ENCODE measurements around the gene ELMO2. TPM values are rescaled to one million over a fixed set of nuclear protein-coding genes. Genes with fewer than 3 reads are reported as not detected.

The ELMO2 gene
- total and polyA plus RNA-seq, 2 donors (not counting 1 experiment from before 2014, with no cell fraction given), result 22.1 to 41.7 TPM

DNA sequence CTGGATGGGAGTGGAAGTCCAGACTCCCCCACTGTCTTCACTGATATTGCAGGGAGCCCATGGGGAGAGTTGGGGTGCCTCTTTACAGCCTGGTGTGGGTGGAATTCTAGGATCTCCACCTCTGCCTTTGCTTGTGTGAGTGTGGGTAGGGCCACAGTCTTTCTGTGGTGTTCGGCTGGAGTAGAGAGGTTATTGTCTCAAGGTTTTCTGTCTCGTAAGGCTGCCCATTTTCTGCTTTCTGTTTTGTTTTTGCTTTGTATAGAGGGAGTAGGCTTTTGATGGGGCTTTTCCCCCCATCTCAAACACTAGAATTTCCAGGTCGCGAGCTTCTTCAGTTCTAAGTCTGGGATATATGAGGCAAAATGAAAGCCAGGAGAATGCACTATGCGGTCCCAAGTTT, 40.4 kb upstream of the ELMO2 start:
- no peak overlapping the region for H2AFZ ChIP-seq (ENCODE audit: insufficient read depth, low read depth, low read length, poor library complexity, severe bottlenecking)
- no peaks in the 10 kb centered on the region for H3K4me1 ChIP-seq (ENCODE audit: control insufficient read depth in 2 of 2, insufficient read depth in 2 of 2, low read length in 2 of 2)
- TF ChIP-seq EZH2 (IDR thresholded peaks at IDR 0.05; ENCODE audit: borderline replicate concordance, insufficient read depth, low read depth, low read length, poor library complexity, severe bottlenecking) (no peak), CTCF (IDR thresholded peaks at IDR 0.05) (no peak)
- no peak overlapping the region for H3K27ac Mint-ChIP-seq
- H3K27ac ChIP-seq (ENCODE audit: low read length in 2 of 2), result no peak overlapping the region
- peaks cover 0 to 23% (median 1%) of the 10 kb centered on the region in 4 experiments for H3K27me3 ChIP-seq (replicated peaks in 1 of 4; ENCODE audit: control extremely low read depth in 1 of 4, control insufficient read depth in 3 of 4, insufficient read depth in 4 of 4, low read length in 3 of 4)
- ChIA-PET CTCF (no interaction called here), POLR2A (no interaction called here)
- WGBS (ENCODE audit: insufficient coverage), result no CpG with 5 or more reads among the region's 5 CpGs
- H3K4me2 ChIP-seq (replicated peaks; ENCODE audit: low read depth, low read length, poor library complexity, severe bottlenecking), result no peak overlapping the region
- no peaks in the 10 kb centered on the region for H3K4me1 Mint-ChIP-seq
- peaks cover 4% of the 10 kb centered on the region for H3K9me3 Mint-ChIP-seq (ENCODE audit: insufficient read depth)
- peaks cover 47% of the 10 kb centered on the region for H3K27me3 Mint-ChIP-seq
- no peaks in the 10 kb centered on the region for H4K20me1 ChIP-seq (ENCODE audit: control insufficient read depth, insufficient read depth, low read length, poor library complexity, severe bottlenecking)
- H3K36me3 ChIP-seq (replicated peaks in 1 of 2; ENCODE audit: control extremely low read depth in 1 of 2, control insufficient read depth in 1 of 2, extremely low read depth in 1 of 2, insufficient read depth in 2 of 2, low read length in 1 of 2), result no peaks in the 10 kb centered on the region
- ATAC-seq (ENCODE audit: low read depth) (no peak), DNase-seq (no peak)
- H3K4me3 Mint-ChIP-seq, result no peak overlapping the region
- intact Hi-C loops (cut with micrococcal nuclease), result no loop called here
- H3K9me3 ChIP-seq (ENCODE audit: control extremely low read depth in 1 of 3, control insufficient read depth in 2 of 3, insufficient read depth in 1 of 3, low read length in 2 of 3), result peaks cover 0 to 14% (median 2%) of the 10 kb centered on the region in 3 donors
- no peak overlapping the region for H3K9ac ChIP-seq (ENCODE audit: low read length)
- H3K79me2 ChIP-seq (ENCODE audit: control insufficient read depth, insufficient read depth, low read length), result no peaks in the 10 kb centered on the region
- no peak overlapping the region for H3K4me3 ChIP-seq (ENCODE audit: control extremely low read depth in 1 of 5, extremely low read depth in 1 of 5, insufficient read depth in 1 of 5, low read depth in 2 of 5, low read length in 4 of 5)

- no peak overlapping the region for H3K4me3 Mint-ChIP-seq
- no peak overlapping the region for H3K4me2 ChIP-seq (replicated peaks; ENCODE audit: low read depth, low read length, poor library complexity, severe bottlenecking)
- intact Hi-C loops (cut with micrococcal nuclease), result no loop called here
- no peaks in the 10 kb centered on the region for H4K20me1 ChIP-seq (ENCODE audit: control insufficient read depth, insufficient read depth, low read length, poor library complexity, severe bottlenecking)
- peaks cover 0 to 5% (median 0%) of the 10 kb centered on the region in 4 experiments for H3K27me3 ChIP-seq (replicated peaks in 1 of 4; ENCODE audit: control extremely low read depth in 1 of 4, control insufficient read depth in 3 of 4, insufficient read depth in 4 of 4, low read length in 3 of 4)
- H3K9ac ChIP-seq (ENCODE audit: low read length), result no peak overlapping the region
- no peak overlapping the region for H3K27ac ChIP-seq (ENCODE audit: low read length in 2 of 2)
- TF ChIP-seq EZH2 (IDR thresholded peaks at IDR 0.05; ENCODE audit: borderline replicate concordance, insufficient read depth, low read depth, low read length, poor library complexity, severe bottlenecking) (no peak), CTCF (IDR thresholded peaks at IDR 0.05) (no peak)
- peaks cover 0 to 2% (median 2%) of the 10 kb centered on the region in 3 donors for H3K9me3 ChIP-seq (ENCODE audit: control extremely low read depth in 1 of 3, control insufficient read depth in 2 of 3, insufficient read depth in 1 of 3, low read length in 2 of 3)
- H3K4me3 ChIP-seq (ENCODE audit: control extremely low read depth in 1 of 5, extremely low read depth in 1 of 5, insufficient read depth in 1 of 5, low read depth in 2 of 5, low read length in 4 of 5), result no peak overlapping the region
- ATAC-seq (ENCODE audit: low read depth) (no peak), DNase-seq (no peak)
- no peak overlapping the region for H3K27ac Mint-ChIP-seq
- H3K79me2 ChIP-seq (ENCODE audit: control insufficient read depth, insufficient read depth, low read length), result no peaks in the 10 kb centered on the region
- H3K27me3 Mint-ChIP-seq, result peaks cover 45% of the 10 kb centered on the region
- ChIA-PET CTCF (interaction anchor here (0.6 to 1.0 kb wide), 2 partner anchors 32 to 108 kb away, joined by 3 read pairs; no protein-coding TSS in a partner anchor), POLR2A (no interaction called here)
- H2AFZ ChIP-seq (ENCODE audit: insufficient read depth, low read depth, low read length, poor library complexity, severe bottlenecking), result no peak overlapping the region
- H3K9me3 Mint-ChIP-seq (ENCODE audit: insufficient read depth), result peaks cover 4% of the 10 kb centered on the region
- WGBS (ENCODE audit: insufficient coverage), result no CpG with 5 or more reads among the region's 4 CpGs
- H3K36me3 ChIP-seq (replicated peaks in 1 of 2; ENCODE audit: control extremely low read depth in 1 of 2, control insufficient read depth in 1 of 2, extremely low read depth in 1 of 2, insufficient read depth in 2 of 2, low read length in 1 of 2), result no peaks in the 10 kb centered on the region
- no peaks in the 10 kb centered on the region for H3K4me1 ChIP-seq (ENCODE audit: control insufficient read depth in 2 of 2, insufficient read depth in 2 of 2, low read length in 2 of 2)
- H3K4me1 Mint-ChIP-seq, result no peaks in the 10 kb centered on the region
Observed at GRCh38 chr20:46439837-46440236, 33.4 kb upstream of the ELMO2 start.
